ENCODE results near the gene PTDSS2. TPM values are rescaled to one million over a fixed set of nuclear protein-coding genes. Genes with fewer than 3 reads are reported as not detected.

The PTDSS2 gene
- total RNA-seq, 2 donors from 2014 or later: 55.2 to 56.1 TPM

DNA sequence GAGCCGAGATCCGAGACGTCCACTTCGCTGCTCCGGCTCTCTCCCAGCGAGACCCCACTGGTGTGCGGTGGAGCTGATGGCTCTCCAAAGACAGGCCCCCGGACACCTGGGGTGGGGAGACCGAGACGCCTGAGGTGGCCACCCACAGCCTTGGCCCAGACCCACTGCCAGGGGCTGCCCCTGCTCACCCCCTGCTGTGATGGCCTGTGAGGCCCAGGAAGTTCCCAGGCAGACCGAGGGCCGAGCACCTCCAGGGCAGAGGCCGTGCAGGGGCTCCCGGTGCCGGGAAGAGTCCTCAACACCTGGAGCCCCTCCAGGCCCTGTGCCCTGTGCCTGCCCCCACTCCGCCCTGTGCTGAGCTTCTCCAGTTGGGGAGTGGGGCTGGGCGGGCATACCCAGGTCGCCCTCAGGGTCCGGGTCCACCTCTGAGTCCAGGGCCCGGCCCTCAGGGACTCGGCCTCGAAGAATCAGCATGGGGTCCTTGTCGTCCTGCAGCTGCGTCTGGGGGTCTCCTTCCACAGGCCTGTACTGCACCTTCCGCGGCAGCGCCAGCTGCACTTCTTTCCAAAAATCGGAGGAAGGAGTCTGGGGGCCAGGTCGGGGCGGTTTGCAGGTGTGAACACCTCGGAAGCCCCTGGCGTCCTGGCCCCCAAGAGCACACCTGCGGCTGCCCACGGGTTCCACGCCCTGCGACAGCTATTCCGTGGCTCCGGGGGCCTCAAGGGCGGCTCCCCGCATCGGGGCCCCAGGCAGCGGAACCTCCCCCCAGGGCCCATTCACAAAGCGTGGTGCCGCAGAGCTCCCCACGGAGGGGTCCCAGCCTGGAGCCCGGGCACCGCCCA is 43.9 kb upstream of the PTDSS2 start:
- Histone ChIP-seq H3K27me3 (ENCODE audit: control insufficient read depth, insufficient read depth, low read length, poor library complexity, severe bottlenecking) (no peaks in the 10 kb centered on the region), H3K4me1 (ENCODE audit: control insufficient read depth, insufficient read depth, low read length) (peaks cover 3% of the 10 kb centered on the region), H3K36me3 (ENCODE audit: control insufficient read depth, insufficient read depth, low read length) (no peaks in the 10 kb centered on the region), H3K27ac (ENCODE audit: low read depth, low read length) (no peak overlapping the region), H3K4me3 (ENCODE audit: low read length) (peak overlapping the region; percentile 72), H3K9ac (ENCODE audit: extremely low read depth, low read length, poor library complexity, severe bottlenecking) (no peak overlapping the region), H3K9me3 (ENCODE audit: control insufficient read depth, low read length) (no peaks in the 10 kb centered on the region)
- WGBS, 2 experiments (ENCODE audit: insufficient coverage in 1 of 2, insufficient read length in 1 of 2): 85 to 87% methylated on average over 38 to 47 of the region's 47 CpGs
- peaks cover 2% of the 10 kb centered on the region for H3K4me1 Mint-ChIP-seq
- H3K9me3 Mint-ChIP-seq: no peaks in the 10 kb centered on the region
- no peak for DNase-seq
- peaks cover 7% of the 10 kb centered on the region for H3K36me3 Mint-ChIP-seq (ENCODE audit: low read depth)
- peak overlapping the region; percentile 35 for H3K4me3 Mint-ChIP-seq
- H3K27ac Mint-ChIP-seq: no peak overlapping the region
- peaks cover 2% of the 10 kb centered on the region for H3K27me3 Mint-ChIP-seq (ENCODE audit: insufficient read depth)
- TF ChIP-seq, protein P1, sequence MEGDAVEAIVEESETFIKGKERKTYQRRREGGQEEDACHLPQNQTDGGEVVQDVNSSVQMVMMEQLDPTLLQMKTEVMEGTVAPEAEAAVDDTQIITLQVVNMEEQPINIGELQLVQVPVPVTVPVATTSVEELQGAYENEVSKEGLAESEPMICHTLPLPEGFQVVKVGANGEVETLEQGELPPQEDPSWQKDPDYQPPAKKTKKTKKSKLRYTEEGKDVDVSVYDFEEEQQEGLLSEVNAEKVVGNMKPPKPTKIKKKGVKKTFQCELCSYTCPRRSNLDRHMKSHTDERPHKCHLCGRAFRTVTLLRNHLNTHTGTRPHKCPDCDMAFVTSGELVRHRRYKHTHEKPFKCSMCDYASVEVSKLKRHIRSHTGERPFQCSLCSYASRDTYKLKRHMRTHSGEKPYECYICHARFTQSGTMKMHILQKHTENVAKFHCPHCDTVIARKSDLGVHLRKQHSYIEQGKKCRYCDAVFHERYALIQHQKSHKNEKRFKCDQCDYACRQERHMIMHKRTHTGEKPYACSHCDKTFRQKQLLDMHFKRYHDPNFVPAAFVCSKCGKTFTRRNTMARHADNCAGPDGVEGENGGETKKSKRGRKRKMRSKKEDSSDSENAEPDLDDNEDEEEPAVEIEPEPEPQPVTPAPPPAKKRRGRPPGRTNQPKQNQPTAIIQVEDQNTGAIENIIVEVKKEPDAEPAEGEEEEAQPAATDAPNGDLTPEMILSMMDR (conservative IDR thresholded peaks at IDR 0.05): no peak

DNA sequence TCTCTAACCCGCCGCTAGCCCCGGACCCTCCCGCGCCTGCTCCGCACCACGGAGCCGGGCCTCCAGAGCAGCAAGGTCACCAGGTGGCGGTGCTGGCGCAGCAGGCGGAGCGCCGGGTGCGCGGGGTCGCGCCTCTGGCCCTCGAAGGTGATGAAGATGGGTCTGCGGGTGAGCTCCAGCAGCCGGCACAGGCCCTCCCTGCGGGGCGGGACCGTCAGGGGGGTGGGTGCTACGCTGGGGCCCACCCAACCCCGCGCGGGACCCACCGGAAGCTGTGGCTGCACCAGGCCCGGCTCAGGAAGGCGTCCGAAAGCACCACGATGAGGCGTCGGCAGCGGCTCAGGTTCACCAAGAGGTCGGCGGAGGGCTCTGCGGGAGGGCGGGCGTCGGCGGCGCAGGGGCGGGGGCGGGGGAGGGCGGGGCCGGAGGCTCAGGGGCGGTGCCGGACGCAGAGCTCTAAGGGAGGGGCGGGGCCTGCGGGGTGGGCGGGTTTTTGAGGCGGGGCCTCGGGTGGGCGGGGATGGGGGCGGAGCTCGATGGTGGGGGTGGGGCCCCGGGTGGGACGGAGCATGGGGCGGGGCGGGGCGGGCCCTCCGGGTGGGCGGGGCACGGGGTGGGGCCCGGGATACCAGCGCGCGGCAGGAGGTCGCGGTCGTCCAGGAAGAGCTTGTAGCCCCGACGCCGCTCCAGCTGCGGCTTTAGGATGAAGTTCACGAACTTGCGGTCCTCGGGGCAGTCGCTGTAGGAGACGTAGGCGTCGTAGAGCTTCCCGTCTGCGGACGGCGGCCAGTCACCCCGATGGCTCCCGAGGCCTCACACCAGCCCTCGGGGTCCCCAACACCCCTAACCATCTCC is 43.1 kb upstream of the PTDSS2 start:
- H3K9ac ChIP-seq (ENCODE audit: extremely low read depth, low read length, poor library complexity, severe bottlenecking): no peak overlapping the region

DNA sequence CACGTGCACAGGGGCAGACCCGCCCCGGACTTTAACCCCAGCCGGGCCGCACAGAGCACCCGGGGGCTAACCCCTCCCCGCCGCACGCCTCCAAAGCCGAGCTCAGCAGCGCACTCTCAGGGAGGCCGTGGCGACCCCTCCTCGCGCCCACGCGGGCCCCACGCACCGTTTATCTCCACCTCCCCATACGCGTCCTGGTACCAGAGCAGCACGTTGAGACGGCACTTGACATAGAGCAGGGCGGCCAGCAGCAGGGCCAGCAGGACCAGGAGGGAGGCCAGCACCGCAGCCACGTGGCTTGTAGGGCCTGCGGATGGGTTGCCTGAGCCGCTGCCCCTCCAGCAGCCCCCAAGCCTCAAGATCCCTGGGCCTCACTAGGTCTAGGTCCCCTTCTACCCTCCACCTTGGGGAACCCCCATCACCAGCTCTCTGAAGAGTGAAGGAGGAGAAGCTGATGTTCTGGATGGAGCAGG is 42.4 kb upstream of the PTDSS2 start:
- 86 to 90% methylated on average over 12 to 28 of the region's 28 CpGs for WGBS, 2 experiments (ENCODE audit: insufficient coverage in 1 of 2, insufficient read length in 1 of 2)
- no peak for DNase-seq
- H3K27me3 Mint-ChIP-seq (ENCODE audit: insufficient read depth): peaks cover 2% of the 10 kb centered on the region

More for the DNA sequence above, 43.1 kb upstream of the PTDSS2 start:
- WGBS, 2 experiments (ENCODE audit: insufficient coverage in 1 of 2, insufficient read length in 1 of 2): 19 to 20% methylated on average over 37 to 66 of the region's 91 CpGs
- Mint-ChIP-seq H3K9me3 (no peaks in the 10 kb centered on the region), H3K36me3 (ENCODE audit: low read depth) (peaks cover 7% of the 10 kb centered on the region), H3K4me3 (peak overlapping the region; percentile 21), H3K4me1 (peaks cover 2% of the 10 kb centered on the region), H3K27me3 (ENCODE audit: insufficient read depth) (peaks cover 2% of the 10 kb centered on the region), H3K27ac (no peak overlapping the region)
- Histone ChIP-seq H3K27ac (ENCODE audit: low read depth, low read length) (no peak overlapping the region), H3K4me3 (ENCODE audit: low read length) (peak overlapping the region; percentile 72), H3K27me3 (ENCODE audit: control insufficient read depth, insufficient read depth, low read length, poor library complexity, severe bottlenecking) (no peaks in the 10 kb centered on the region), H3K9me3 (ENCODE audit: control insufficient read depth, low read length) (no peaks in the 10 kb centered on the region), H3K4me1 (ENCODE audit: control insufficient read depth, insufficient read depth, low read length) (peaks cover 3% of the 10 kb centered on the region), H3K36me3 (ENCODE audit: control insufficient read depth, insufficient read depth, low read length) (no peaks in the 10 kb centered on the region)
- TF ChIP-seq, protein P1 (conservative IDR thresholded peaks at IDR 0.05): peak; percentile 54
- peak; percentile 96 for DNase-seq

More for the DNA sequence above, 42.4 kb upstream of the PTDSS2 start:
- no peak overlapping the region for H3K27ac ChIP-seq (ENCODE audit: low read depth, low read length)
- H3K36me3 ChIP-seq (ENCODE audit: control insufficient read depth, insufficient read depth, low read length): no peaks in the 10 kb centered on the region
- no peak overlapping the region for H3K4me3 Mint-ChIP-seq
- no peak overlapping the region for H3K4me3 ChIP-seq (ENCODE audit: low read length)
- H3K9ac ChIP-seq (ENCODE audit: extremely low read depth, low read length, poor library complexity, severe bottlenecking): no peak overlapping the region
- no peaks in the 10 kb centered on the region for H3K27me3 ChIP-seq (ENCODE audit: control insufficient read depth, insufficient read depth, low read length, poor library complexity, severe bottlenecking)
- H3K9me3 ChIP-seq (ENCODE audit: control insufficient read depth, low read length): no peaks in the 10 kb centered on the region
- H3K4me1 ChIP-seq (ENCODE audit: control insufficient read depth, insufficient read depth, low read length): peaks cover 3% of the 10 kb centered on the region
- H3K27ac Mint-ChIP-seq: no peak overlapping the region
- TF ChIP-seq, protein P1 (conservative IDR thresholded peaks at IDR 0.05): no peak
- no peaks in the 10 kb centered on the region for H3K9me3 Mint-ChIP-seq
- peaks cover 7% of the 10 kb centered on the region for H3K36me3 Mint-ChIP-seq (ENCODE audit: low read depth)
- H3K4me1 Mint-ChIP-seq: peaks cover 2% of the 10 kb centered on the region

Measured in endodermal cell (in vitro differentiated cells).